NCI-H2081 treated with DMSO at 0.1 percent for 48 hours (cell line): Measurements from ENCODE around the gene SUPT4H1.

Experiments used
- DNase-seq: peaks from one replicate; lab custom pipeline; 2025; lab: John Stamatoyannopoulos, UW

SUPT4H1 gene

DNA sequence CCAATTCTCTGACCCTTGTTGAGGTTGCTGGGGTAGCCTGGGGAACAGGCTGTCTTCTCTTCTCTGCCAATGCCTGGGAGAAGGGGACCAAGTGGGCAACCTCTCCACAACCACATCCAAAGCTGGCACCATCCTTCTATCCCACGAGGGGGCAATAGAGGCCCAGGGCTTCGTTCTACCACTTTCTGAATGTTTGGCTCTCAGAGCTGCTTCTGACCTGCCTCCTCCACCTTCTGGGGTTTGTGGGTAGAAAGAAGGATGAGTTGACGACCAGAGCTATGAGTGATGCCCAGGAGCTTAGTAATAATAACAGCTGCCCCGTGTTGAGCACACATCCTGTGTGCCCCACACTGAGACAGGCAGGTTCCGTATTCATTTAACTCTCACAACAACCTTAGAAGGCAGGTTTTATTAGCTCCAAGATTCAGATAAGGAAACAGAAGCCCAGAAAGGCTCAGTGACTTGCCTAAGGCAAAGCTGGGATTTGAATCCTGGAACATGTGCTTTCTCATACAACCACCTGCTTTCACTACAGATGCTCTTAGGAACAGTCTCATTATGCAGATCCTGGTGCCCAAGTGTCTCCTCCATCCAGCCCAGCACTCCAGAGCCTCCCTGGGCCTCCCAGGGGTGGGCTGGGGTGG lies 34.5 kb downstream of the SUPT4H1 start:
- DNase-seq: no peak

GRCh38 chr17:58316260-58316960 lies 35.6 kb downstream of the SUPT4H1 start:
- DNase-seq: no peak

DNA sequence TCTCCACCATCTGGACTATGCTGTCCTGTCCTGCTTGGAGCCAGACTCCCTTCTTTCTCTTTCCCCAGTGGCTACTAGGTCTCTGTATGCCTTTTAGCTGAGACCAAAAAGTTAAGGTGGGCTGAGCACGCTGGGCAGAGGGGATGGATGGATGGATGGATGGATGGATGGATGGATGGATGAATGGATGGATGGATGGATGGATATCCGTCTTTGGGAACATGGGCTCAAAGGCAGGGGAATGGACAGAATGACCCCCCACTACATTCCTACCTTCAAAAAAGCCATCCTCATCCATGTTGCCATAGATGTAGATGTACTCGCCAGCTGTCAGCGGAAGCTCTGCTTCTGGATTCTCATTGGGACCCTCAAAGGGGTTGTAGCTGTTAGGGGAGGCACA lies 36.3 kb downstream of the SUPT4H1 start:
- DNase-seq: no peak

DNA sequence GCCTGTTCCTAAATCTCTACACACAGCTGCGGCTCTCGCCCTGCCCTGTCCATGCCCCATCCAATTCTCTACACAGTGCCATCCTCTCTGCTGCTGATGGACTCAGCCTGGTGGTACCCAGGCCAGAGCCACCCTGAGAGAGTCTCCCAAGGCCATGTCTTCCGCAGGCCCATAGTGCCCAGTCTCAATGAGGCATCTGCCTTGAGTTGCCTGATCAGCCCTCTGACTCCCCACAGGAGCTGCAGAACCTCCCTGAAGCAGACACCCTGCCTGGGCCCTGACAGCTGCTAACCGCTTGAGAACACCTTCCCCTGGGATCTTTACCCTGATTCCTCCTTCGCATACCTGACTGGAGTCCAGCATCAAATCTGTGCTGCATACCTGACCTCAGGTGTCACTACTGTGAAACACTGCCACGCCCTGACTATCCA lies 36.7 kb downstream of the SUPT4H1 start:
- DNase-seq: no peak

GRCh38 chr17:58314706-58315015 lies 37.3 kb downstream of the SUPT4H1 start:
- DNase-seq: no peak

- no peak for DNase-seq
Measured at GRCh38 chr17:58313815-58314705, 37.9 kb downstream of the SUPT4H1 start.

DNA sequence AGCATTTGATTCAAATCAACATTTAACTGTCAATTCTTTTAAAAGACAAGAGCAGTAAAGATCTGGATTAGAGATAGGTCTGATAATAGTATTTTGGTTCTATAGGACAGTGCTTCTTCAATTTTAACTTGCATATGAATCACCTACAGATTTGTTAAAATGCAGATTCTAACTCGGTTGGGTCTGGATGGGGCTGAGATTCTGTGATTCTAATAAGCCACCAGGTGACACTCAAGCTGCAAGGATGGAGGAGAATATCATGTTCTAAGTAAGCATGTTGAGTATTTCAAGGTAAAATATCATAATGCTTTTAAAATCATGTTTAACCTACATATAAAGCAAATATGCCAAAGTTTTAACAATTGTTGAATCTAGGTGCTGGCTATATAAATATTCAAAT lies 39.2 kb downstream of the SUPT4H1 start:
- DNase-seq: no peak

DNA sequence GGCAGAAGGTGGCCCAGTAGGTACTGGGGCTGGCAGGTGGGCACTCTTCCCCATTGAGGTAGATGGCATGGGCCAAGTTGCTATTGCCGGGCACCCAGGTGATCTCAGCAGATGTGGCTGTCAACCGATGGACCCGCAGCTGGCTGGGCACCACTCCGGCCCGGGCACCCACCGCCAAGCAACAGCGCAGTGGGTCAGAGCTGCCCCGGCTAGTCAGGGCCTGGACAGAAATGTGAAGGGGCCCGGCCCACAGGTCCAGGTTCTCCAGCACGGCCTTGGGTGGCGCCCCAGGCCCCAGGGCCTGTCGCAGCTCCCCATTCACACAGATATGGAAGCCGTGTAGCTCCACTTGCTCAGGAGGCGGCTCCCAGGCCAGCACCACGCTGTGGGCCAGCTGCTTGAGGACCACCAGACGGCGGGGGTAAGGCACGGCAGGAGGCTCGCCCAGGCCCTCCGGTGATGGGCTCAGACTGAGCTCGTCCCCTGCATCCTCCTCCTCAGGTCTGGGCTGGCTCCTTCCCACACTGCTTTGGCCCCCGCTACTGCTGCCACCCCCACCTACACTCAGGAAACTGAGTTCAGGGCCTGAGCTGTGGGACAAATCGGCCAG lies 39.9 kb downstream of the SUPT4H1 start:
- DNase-seq: no peak

- DNase-seq: no peak
Measured at GRCh38 chr17:58311429-58311894, 40.5 kb downstream of the SUPT4H1 start.

GRCh38 chr17:58310511-58311428 lies 41.2 kb downstream of the SUPT4H1 start:
- no peak for DNase-seq

DNA sequence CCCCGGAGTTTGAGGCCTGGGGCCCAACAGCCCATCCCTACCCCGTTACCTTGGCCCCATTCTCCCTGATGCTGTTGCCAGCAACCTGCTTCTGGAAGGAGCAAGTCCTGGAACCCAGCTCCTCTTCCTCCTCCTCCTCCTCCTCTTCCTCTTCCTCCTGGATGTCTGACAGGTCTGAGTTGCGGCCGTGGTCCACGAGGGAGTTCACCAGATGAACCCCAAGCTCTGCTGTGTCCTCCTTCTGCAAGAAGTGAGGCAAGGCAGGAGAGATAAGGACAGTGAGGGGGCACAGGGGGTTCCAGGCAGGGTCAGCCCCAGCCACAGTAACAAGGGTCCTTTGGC lies 42.1 kb downstream of the SUPT4H1 start:
- no peak for DNase-seq

GRCh38 chr17:58308985-58309917 lies 42.8 kb downstream of the SUPT4H1 start:
- DNase-seq: no peak

GRCh38 chr17:58308173-58308984 lies 43.6 kb downstream of the SUPT4H1 start:
- no peak for DNase-seq

DNA sequence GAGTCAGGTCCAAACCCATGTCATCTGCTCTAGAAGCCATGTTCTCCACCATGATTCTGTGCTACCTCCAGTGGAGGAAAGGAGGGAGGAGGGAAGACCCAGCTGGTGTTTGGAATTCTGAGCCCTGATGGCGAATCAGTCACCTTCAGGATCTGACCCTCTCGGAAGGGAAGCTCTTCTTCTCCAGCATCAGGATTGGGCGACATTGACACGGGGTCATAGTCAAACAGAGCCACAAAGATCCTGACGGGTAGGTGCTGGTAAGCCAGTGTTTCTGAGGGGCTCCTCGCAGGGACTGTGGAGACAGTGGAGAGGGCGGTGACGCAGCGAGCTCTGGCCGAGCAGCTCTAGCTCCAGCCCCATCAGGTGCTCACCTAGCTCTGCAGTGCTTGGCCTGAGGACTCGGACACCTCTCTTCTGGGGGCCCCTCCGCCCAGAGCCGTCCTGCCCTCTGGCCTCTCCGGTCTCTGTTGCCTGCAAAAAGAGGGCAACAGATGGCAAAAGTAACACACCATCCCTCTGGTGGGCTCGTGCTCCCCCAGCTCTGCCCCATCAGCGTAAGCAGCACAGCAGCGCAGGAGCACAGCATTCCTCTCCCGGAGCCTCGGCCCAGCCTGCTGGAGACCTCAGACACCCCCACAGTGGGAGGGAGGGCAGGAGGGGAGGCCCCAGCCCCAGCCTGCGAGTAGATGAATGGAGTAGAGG lies 44.4 kb downstream of the SUPT4H1 start:
- no peak for DNase-seq

- DNase-seq: no peak
Measured at GRCh38 chr17:58306131-58306951, 45.7 kb downstream of the SUPT4H1 start.

DNA sequence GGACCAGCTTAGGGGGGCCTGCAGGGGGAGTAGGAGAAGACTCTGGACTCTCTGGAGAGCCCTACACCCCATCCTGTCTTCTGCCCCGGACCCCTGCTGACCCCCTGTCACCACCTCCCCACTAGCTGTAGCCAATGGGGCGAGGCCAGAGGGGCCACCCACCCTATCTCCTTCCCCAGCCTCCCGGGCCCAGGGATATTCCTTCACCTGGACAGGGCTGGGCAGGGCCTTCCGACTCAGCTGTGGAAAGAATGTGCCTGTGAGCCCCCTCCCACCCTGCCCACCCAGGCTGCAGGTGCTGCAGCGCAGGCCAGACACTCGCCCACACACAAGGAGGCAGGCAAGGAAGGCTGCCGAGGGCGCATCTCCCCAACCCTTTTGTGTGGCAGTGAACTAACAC lies 46.4 kb downstream of the SUPT4H1 start:
- no peak for DNase-seq

GRCh38 chr17:58304750-58305486 lies 47.1 kb downstream of the SUPT4H1 start:
- no peak for DNase-seq
